K562 (cell line): ENCODE results near the gene UBN2.

Experiments used
- BACH1 ChIP-seq: fragments of 200-800 bp; sonication (Bioruptor generic); IDR thresholded peaks from 2 replicates; pipeline ENCODE4 v1.6.1; 2016; ENCODE audit warnings: missing genetic modification characterization, missing compliant biosample characterization
- CTCF ChIP-seq, 3 experiments: IDR thresholded peaks in 2 of 3; conservative IDR thresholded peaks in 1 of 3; 2 replicates each; pipeline ENCODE4 v1.5.1; 2011 to 2012; ENCODE audit warnings: low read length in 3 of 3, mild to moderate bottlenecking in 3 of 3, control low read depth in 2 of 3, improper control_type of control experiment in 1 of 3, inconsistent platforms in 1 of 3, low read depth in 1 of 3, mixed read lengths in 1 of 3, moderate library complexity in 1 of 3; ENCODE audit not compliant: insufficient read depth in 2 of 3
- MEF2A ChIP-seq: IDR thresholded peaks from 2 replicates; pipeline ENCODE4 v1.6.1; 2011; ENCODE audit warnings: low read depth, mild to moderate bottlenecking, low read length, moderate library complexity; ENCODE audit not compliant: control insufficient read depth
- MEF2D ChIP-seq: conservative IDR thresholded peaks from 2 replicates; pipeline ENCODE4 v1.6.1; 2016; ENCODE audit warnings: low read depth, missing genetic modification characterization, missing compliant biosample characterization
- NR1H2 ChIP-seq: sonication (generic); formaldehyde crosslinking; IDR thresholded peaks from 2 replicates; pipeline ENCODE4 v1.4.0; 2020; ENCODE audit warnings: mild to moderate bottlenecking, missing genetic modification reagents
- POLR2A ChIP-seq: fragments of 450-650 bp; conservative IDR thresholded peaks from 2 replicates; pipeline ENCODE4 v1.6.1; 2016
- POLR2AphosphoS5 ChIP-seq: IDR thresholded peaks from 2 replicates; pipeline ENCODE4 v1.6.1; 2011; ENCODE audit warnings: mild to moderate bottlenecking, low read depth, low read length, moderate library complexity; ENCODE audit not compliant: control insufficient read depth, insufficient read depth
- ZNF589 ChIP-seq: fragments of 200-800 bp; sonication (Bioruptor generic); IDR thresholded peaks from 2 replicates; pipeline ENCODE4 v1.6.1; 2016; ENCODE audit warnings: low read depth, missing genetic modification characterization, missing compliant biosample characterization
- TF ChIP-seq, protein P1 (sequence below), 2 experiments: fragments of 450-650 bp; formaldehyde crosslinking in 1 of 2; IDR thresholded peaks; 2 replicates each; pipeline versions ENCODE4 v1.4.0 to v1.6.1; 2014 to 2020; ENCODE audit warnings: mild to moderate bottlenecking in 2 of 2, borderline replicate concordance in 1 of 2, low read depth in 1 of 2
- TF ChIP-seq, protein P2 (sequence below): sonication (generic); formaldehyde crosslinking; IDR thresholded peaks from 2 replicates; pipeline ENCODE4 v1.4.0; 2020; ENCODE audit warnings: mild to moderate bottlenecking, missing genetic modification reagents

GRCh38 chr7:139241258-139241657 is 10.2 kb downstream of the UBN2 start:
- TF ChIP-seq, protein P1, sequence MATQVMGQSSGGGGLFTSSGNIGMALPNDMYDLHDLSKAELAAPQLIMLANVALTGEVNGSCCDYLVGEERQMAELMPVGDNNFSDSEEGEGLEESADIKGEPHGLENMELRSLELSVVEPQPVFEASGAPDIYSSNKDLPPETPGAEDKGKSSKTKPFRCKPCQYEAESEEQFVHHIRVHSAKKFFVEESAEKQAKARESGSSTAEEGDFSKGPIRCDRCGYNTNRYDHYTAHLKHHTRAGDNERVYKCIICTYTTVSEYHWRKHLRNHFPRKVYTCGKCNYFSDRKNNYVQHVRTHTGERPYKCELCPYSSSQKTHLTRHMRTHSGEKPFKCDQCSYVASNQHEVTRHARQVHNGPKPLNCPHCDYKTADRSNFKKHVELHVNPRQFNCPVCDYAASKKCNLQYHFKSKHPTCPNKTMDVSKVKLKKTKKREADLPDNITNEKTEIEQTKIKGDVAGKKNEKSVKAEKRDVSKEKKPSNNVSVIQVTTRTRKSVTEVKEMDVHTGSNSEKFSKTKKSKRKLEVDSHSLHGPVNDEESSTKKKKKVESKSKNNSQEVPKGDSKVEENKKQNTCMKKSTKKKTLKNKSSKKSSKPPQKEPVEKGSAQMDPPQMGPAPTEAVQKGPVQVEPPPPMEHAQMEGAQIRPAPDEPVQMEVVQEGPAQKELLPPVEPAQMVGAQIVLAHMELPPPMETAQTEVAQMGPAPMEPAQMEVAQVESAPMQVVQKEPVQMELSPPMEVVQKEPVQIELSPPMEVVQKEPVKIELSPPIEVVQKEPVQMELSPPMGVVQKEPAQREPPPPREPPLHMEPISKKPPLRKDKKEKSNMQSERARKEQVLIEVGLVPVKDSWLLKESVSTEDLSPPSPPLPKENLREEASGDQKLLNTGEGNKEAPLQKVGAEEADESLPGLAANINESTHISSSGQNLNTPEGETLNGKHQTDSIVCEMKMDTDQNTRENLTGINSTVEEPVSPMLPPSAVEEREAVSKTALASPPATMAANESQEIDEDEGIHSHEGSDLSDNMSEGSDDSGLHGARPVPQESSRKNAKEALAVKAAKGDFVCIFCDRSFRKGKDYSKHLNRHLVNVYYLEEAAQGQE (IDR thresholded peaks at IDR 0.05; ENCODE audit: borderline replicate concordance), result no peak
- TF ChIP-seq, protein P1 (CRISPR knock-in tag; IDR thresholded peaks at IDR 0.05; ENCODE audit: low read depth), result no peak
- no peak for TF ChIP-seq POLR2A
- no peak for TF ChIP-seq BACH1 (tag)
- TF ChIP-seq NR1H2 (CRISPR knock-in tag), result no peak
- TF ChIP-seq, protein P2, sequence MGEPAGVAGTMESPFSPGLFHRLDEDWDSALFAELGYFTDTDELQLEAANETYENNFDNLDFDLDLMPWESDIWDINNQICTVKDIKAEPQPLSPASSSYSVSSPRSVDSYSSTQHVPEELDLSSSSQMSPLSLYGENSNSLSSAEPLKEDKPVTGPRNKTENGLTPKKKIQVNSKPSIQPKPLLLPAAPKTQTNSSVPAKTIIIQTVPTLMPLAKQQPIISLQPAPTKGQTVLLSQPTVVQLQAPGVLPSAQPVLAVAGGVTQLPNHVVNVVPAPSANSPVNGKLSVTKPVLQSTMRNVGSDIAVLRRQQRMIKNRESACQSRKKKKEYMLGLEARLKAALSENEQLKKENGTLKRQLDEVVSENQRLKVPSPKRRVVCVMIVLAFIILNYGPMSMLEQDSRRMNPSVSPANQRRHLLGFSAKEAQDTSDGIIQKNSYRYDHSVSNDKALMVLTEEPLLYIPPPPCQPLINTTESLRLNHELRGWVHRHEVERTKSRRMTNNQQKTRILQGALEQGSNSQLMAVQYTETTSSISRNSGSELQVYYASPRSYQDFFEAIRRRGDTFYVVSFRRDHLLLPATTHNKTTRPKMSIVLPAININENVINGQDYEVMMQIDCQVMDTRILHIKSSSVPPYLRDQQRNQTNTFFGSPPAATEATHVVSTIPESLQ (CRISPR knock-in tag), result no peak
- TF ChIP-seq ZNF589 (CRISPR knock-in tag), result no peak
- no peak for TF ChIP-seq CTCF (IDR thresholded peaks at IDR 0.05 in 2 of 3, conservative IDR thresholded peaks at IDR 0.05 in 1 of 3; ENCODE audit: insufficient read depth in 2 of 3, low read depth in 1 of 3, low read length in 3 of 3)
- no peak for TF ChIP-seq MEF2A
- TF ChIP-seq MEF2D, result no peak
- TF ChIP-seq POLR2AphosphoS5, result no peak
